A549 treated with DMSO at 1 μM for 4 hours (cell line): ENCODE measurements around the gene ACBD6. TPM values are rescaled to one million over a fixed set of nuclear protein-coding genes. Genes with fewer than 3 reads are reported as not detected.

Experiments
- total RNA-seq: library from RNA; stranded (reverse); fragments of 200-300 nt; extraction: Qiagen RNA extraction; gene quantifications from 5 replicates; pipeline ENCODE4 v1.2.3, GENCODE V29; 2022; ENCODE audit warnings: low read depth

The ACBD6 gene, protein sequence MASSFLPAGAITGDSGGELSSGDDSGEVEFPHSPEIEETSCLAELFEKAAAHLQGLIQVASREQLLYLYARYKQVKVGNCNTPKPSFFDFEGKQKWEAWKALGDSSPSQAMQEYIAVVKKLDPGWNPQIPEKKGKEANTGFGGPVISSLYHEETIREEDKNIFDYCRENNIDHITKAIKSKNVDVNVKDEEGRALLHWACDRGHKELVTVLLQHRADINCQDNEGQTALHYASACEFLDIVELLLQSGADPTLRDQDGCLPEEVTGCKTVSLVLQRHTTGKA
- total RNA-seq: 54.8 to 62.5 TPM (median 57.5 TPM) in 5 replicates

DNA sequence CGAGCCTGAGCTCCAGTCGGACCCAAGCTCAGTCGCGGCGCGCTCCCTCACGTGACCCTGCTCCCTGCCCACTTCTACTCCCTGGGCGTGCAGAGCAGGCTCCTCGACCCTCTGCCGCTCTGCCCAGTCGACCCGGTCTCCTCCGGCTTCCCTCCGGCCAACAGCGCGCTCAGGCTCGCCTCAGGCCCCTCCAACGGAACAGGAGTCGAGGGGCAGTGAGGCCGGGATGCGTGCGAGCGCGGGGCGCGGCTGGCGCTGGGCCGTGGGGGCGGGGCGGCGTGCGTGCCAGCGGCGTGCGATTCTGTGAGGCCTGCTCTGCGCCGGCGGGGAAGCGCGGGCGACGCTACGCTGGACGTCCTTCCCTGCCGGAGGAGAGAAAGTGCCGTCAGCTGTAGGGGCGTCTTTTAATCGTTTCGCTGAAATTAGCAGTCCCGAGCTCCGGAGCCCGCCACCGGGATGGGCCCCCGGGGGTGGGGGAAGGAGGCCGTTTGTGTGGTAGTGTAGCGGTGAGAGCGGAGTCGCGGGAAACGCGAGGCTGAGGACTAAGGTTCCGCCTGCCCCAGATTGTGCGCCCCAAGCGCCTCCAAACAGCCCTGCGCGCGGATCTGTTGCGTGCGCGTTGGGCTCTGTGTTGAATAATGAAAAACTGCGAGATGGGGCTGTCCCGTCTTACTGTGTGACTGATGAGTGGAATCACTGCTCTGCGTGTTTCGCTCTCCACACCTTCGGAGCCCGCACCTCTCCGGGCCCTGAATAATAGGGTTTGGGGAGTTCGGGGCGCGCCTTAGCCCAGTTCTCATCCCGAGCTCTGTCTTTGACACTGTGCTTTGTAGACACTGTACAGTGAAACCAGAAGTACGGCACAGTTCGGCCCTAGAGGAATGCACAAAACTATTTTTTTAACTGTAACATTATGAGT lies at the start of gene ACBD6:
Gene ACBD6, minus strand, starts transcription at position 217 of the 919 bp plus-strand sequence. CDS start 311 bp downstream, outside the sequence.

Other genes starting within 250 kb of the ACBD6 start
- not detected in 5 replicates for gene OVAAL, start 56.4 kb upstream of the ACBD6 start, total RNA-seq
- gene XPR1, start 129.4 kb upstream of the ACBD6 start, total RNA-seq: 18.7 to 25.8 TPM (median 24.9 TPM) in 5 replicates